HG03066 (cell line): ENCODE results near the gene ATXN3L.
"Not testable (repeated sequence)": the region's sequence is repeated elsewhere in the genome, so short reads cannot be mapped to it uniquely, and the experiment has no call there.

Source experiments
- ATAC-seq: cut with Tn5 transposase; IDR thresholded peaks from one replicate; pipeline ENCODE4 v1.9.1; 2021; ENCODE audit warnings: low read depth; ENCODE audit not compliant: unreplicated experiment

ATXN3L gene

DNA sequence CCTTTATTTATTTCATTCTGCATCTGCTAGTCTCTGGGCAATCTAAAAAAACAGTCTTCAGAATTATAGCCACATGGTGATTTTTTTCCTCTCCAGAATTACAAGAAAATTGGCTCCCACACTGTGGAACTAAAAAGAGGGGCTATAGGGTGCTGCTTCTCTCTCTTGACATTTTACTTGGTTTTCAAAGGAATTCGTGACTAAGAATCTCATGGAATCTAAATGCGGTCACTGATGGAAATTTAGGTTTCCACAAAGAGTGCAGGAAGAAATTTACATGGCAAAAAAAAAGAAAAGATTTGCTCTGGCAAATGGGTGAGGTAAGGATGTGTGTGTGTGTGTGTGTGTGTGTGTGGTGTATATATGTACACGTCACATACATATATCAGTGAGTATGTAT lies 10.2 kb downstream of the ATXN3L start:
- no peak for ATAC-seq

GRCh38 chrX:13307041-13307440 lies 12.8 kb downstream of the ATXN3L start:
- no peak for ATAC-seq

DNA sequence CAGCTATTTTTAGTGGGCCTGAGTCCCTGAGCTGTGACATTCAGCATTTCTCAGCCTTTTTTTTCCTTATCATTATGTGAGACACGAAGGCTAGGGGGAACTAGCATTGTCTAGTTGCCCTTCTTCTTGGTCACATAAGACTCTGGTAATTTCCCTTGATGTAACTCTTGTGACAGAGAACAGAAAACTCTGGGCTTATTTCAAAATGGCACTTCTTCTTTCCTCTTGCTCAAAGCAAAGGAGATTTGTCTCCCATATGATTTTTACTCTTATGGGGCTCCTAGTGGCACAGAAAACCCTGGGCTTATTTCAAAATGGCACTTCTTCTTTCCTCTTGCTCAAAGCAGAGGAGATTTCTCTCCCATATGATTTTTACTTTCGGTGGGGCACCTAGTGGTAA lies 14.7 kb downstream of the ATXN3L start:
- ATAC-seq, result no peak

DNA sequence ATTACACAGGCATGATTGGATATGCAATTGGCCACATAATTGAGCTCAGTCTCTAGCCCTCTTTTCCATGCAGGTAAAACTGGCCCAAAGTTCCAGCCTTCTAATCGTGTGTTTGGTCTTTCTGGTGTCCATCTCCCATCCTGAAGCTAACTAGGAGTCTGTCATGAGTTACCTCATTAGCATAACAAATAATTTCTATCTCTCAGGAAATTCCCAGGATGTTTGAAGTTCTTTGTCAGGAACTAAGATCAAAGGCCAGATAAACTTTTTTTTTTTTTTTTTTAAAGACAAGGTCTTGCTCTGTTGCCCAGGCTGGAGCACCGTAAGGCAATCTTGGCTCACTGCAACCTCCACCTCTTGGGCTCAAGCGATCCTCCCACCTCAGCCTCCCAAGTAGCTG lies 15.8 kb downstream of the ATXN3L start:
- ATAC-seq, result no peak

DNA sequence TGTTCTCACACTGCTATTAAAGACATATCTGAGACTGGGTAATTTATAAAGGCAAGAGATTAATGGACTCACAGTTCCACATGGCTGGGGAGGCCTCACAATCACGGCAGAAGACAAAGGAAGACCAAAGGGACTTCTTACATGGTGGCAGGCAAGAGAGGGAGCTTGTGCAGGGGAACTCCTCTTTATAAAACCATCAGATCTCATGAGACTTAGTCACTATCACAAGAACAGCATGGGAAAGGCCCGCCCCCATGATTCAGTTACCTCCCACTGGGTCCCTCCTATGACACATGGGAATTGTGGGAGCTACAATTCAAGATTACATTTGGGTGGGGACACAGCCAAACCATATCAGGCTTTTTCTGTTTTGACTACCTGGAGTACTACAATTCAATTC lies 16.6 kb downstream of the ATXN3L start:
- ATAC-seq, result not testable (repeated sequence)

- ATAC-seq, result no peak
These were observed 21.0 kb downstream of the ATXN3L start for GRCh38 chrX:13298836-13299235.

- no peak for ATAC-seq
These were observed 24.0 kb downstream of the ATXN3L start for GRCh38 chrX:13295841-13296240.

DNA sequence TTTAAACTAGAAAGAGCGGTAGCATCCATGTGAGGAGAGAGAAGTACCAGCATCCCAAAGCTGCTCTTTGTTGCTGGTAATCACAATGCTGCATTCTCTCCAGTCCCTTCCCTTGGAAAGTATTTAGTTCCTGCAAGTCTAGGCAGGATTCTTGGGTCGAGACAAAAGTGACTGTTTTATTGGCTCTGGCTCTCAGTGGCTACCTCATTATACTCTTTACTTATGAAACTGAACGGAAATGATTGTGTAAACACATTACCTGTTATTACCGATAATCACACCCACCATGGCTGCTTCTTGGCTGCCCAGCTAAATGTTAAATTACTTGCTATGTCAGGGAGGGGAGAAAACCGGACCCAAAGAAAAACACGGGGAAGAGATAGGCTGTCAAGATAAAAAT lies 26.2 kb downstream of the ATXN3L start:
- no peak for ATAC-seq

GRCh38 chrX:13290891-13291614 lies 28.8 kb downstream of the ATXN3L start:
- ATAC-seq, result no peak

DNA sequence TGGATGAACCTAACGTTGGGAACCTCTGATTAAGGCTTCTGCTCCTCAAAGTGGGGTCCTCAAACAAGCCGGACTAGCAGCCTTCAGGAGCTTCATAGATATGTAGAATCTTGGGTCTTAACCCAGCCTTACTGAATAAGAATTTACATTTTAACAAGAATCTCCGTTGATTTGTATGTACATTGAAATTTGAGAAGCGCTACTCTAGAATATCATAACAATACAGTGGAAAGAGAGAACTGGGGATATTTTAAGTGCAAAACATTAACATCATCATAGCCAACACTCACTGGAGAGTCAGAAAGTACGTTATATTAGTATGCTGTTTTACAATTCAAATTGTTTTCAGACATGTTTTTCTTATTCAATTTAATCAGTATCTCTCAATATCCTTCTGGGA lies 31.2 kb downstream of the ATXN3L start:
- no peak for ATAC-seq

GRCh38 chrX:13287816-13288215 lies 32.0 kb downstream of the ATXN3L start:
- ATAC-seq, result no peak

- ATAC-seq, result no peak
These were observed 34.2 kb downstream of the ATXN3L start for GRCh38 chrX:13285693-13286092.

- no peak for ATAC-seq
These were observed 34.6 kb downstream of the ATXN3L start for GRCh38 chrX:13285229-13285628.

GRCh38 chrX:13284570-13284969 lies 35.3 kb downstream of the ATXN3L start:
- ATAC-seq, result no peak

GRCh38 chrX:13283950-13284546 lies 35.8 kb downstream of the ATXN3L start:
- no peak for ATAC-seq

DNA sequence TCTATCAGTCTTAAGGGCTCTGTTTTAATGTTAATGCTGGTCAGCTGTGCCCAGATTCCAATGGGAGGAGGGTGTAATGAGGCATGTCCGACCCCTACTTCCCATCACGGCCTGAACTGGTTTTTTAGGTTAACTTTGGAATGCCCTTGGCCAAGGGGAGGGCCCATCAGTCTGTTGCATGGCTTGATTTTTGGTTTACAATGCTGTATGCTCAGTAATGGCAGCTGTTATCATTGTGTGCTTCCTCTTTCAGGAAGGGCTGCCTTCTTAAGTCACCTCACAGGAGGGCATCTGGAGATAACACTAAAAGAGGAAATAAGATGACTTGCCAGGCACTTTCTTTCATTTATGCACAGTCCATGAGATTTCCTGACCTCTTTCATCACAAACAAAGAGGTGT lies 36.3 kb downstream of the ATXN3L start:
- ATAC-seq, result no peak

- ATAC-seq, result no peak
These were observed 38.6 kb downstream of the ATXN3L start for GRCh38 chrX:13281289-13281688.

- ATAC-seq, result no peak
These were observed 40.4 kb downstream of the ATXN3L start for GRCh38 chrX:13279279-13280018.

DNA sequence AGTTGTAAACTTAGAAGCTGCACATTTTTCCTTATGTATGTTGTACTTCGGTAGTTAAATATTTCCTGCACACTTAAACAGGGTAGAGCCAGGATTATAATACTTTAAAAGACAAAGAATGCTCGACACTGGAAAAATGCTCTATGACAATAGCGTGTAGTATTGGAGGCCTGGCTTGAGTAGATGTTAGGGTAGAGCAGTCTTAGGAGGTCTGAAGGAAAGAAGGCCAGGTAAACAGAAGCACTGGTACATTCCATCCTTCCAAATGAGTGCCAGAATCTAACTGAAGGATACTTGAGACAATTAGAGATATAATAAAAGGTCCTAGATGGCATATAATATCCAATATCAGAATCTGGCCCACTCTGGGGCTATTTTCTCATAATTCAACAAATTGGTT lies 42.3 kb downstream of the ATXN3L start:
- ATAC-seq, result no peak

- no peak for ATAC-seq
These were observed 42.9 kb downstream of the ATXN3L start for GRCh38 chrX:13276991-13277390.

DNA sequence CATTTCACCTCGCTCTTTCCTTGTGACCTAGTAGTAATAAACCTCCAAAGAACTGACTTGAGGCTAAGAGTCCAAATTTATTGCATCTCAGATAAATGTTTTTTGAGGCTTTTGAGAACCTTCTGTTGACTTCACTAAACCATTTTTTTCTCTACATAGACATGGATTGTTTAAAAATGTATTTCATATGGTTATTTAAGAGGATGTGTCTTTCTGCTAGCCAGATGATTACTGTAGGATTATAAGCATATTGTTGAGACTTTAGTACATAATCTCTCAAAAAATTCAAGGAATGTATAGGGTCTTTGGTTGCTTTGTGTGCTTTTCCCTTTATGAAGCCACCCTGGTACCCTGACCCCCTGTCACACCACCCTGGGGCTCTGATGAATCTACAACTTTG lies 44.8 kb downstream of the ATXN3L start:
- ATAC-seq, result no peak

DNA sequence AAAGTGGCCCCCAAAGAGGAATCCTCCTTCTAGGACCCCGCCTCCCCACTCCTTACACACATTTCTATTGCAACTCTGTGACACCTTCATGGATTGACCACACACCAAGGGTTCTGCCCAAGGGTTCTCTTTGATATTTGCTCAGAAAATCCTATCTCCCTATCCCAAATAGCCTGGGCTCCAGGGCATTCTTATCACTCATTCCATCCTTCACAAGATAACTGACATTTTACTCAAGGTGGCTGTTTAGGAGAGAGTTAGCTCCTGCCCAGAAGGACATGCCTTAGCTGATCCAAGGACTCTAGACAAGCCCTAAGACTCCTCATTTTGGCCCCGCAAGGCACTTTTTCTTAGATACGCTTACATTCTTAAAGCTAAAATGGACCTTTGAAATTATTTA lies 47.4 kb downstream of the ATXN3L start:
- ATAC-seq, result no peak
